GM23338 (cell line): ENCODE results near the gene TCF12. TPM values are rescaled to one million over a fixed set of nuclear protein-coding genes. Genes with fewer than 3 reads are reported as not detected.

ENCODE experiments used
- ATAC-seq: fragments of 200-7000 bp; cut with Tn5 transposase; 3 replicates; pipeline ENCODE4 v1.9.1; 2020
- DNase-seq: peaks from one replicate; pipeline ENCODE4 v3.0.0-alpha.2; 2015; ENCODE audit warnings: low spot score
- H2AFZ ChIP-seq: fragments of 200-600 bp; sonication (generic); 2 replicates; pipeline ENCODE4 v1.8.0; 2016; ENCODE audit warnings: antibody characterized with exemption, mild to moderate bottlenecking, moderate library complexity
- H3F3A ChIP-seq: fragments of 200-600 bp; sonication (generic); replicated peaks from 2 replicates; pipeline ENCODE4 v1.8.0; 2017; ENCODE audit warnings: antibody characterized with exemption, mixed run types, low read depth
- H3K27ac ChIP-seq: fragments of 200-600 bp; sonication (generic); 2 replicates; pipeline ENCODE4 v1.6.1; 2016; ENCODE audit warnings: low read depth
- H3K27me3 ChIP-seq: fragments of 200-600 bp; sonication (generic); 2 replicates; pipeline ENCODE4 v1.8.0; 2016; ENCODE audit warnings: mild to moderate bottlenecking, mixed run types, moderate library complexity; ENCODE audit not compliant: insufficient read depth
- H3K36me3 ChIP-seq: fragments of 200-600 bp; sonication (generic); 2 replicates; pipeline ENCODE4 v1.8.0; 2016; ENCODE audit warnings: mild to moderate bottlenecking; ENCODE audit not compliant: insufficient read depth
- H3K4me1 ChIP-seq: fragments of 200-600 bp; sonication (generic); 2 replicates; pipeline ENCODE4 v1.8.0; 2016; ENCODE audit warnings: mild to moderate bottlenecking, moderate library complexity; ENCODE audit not compliant: insufficient read depth
- H3K4me2 ChIP-seq: fragments of 200-600 bp; sonication (generic); 2 replicates; pipeline ENCODE4 v1.7.1; 2017; ENCODE audit warnings: mixed run types
- H3K4me3 ChIP-seq: fragments of 200-600 bp; sonication (generic); 2 replicates; pipeline ENCODE4 v1.6.1; 2016; ENCODE audit warnings: mixed run types
- H3K79me2 ChIP-seq: fragments of 200-600 bp; sonication (generic); replicated peaks from 2 replicates; pipeline ENCODE4 v1.8.0; 2017; ENCODE audit warnings: mild to moderate bottlenecking; ENCODE audit not compliant: insufficient read depth
- H3K9me2 ChIP-seq: fragments of 200-600 bp; sonication (generic); 2 replicates; pipeline ENCODE4 v1.8.0; 2017; ENCODE audit not compliant: insufficient read depth
- H4K20me1 ChIP-seq: fragments of 200-600 bp; sonication (generic); replicated peaks from 2 replicates; pipeline ENCODE4 v1.8.0; 2017; ENCODE audit warnings: mild to moderate bottlenecking; ENCODE audit not compliant: insufficient read depth
- H3K27ac Mint-ChIP-seq: 2 replicates; pipeline ENCODE4 v1.8.0; 2020; ENCODE audit warnings: inconsistent platforms, mild to moderate bottlenecking, moderate library complexity, mixed read lengths
- H3K27me3 Mint-ChIP-seq: 3 replicates; pipeline ENCODE4 v1.8.0; 2022; ENCODE audit warnings: low read depth, mild to moderate bottlenecking, moderate library complexity, mixed read lengths, inconsistent platforms; ENCODE audit not compliant: insufficient read depth, poor library complexity
- H3K36me3 Mint-ChIP-seq: 3 replicates; pipeline ENCODE4 v1.8.0; 2021; ENCODE audit warnings: low read depth, mild to moderate bottlenecking, inconsistent platforms, moderate library complexity, mixed read lengths
- H3K4me1 Mint-ChIP-seq: 3 replicates; pipeline ENCODE4 v1.8.0; 2020; ENCODE audit warnings: mild to moderate bottlenecking, inconsistent platforms, mixed read lengths
- H3K4me3 Mint-ChIP-seq: 3 replicates; pipeline ENCODE4 v1.8.0; 2021; ENCODE audit warnings: moderate library complexity, mild to moderate bottlenecking, inconsistent platforms, mixed read lengths
- H3K9me3 Mint-ChIP-seq: 3 replicates; pipeline ENCODE4 v1.8.0; 2020; ENCODE audit warnings: moderate library complexity, mild to moderate bottlenecking, inconsistent platforms, mixed read lengths
- CTCF ChIP-seq, 2 experiments: fragments of 200-600 bp in 1 of 2; sonication (generic) in 1 of 2; conservative IDR thresholded peaks; 2 replicates each; pipeline versions ENCODE4 v1.5.1 to v1.6.1; 2016 to 2017; ENCODE audit warnings: antibody characterized with exemption in 2 of 2, low read depth in 2 of 2, mild to moderate bottlenecking in 2 of 2, moderate library complexity in 1 of 2
- NANOG ChIP-seq: IDR thresholded peaks from 2 replicates; pipeline ENCODE4 v1.6.1; 2016; ENCODE audit warnings: antibody characterized with exemption, borderline replicate concordance
- REST ChIP-seq: IDR thresholded peaks from one replicate; pipeline ENCODE4 v1.6.1; 2018; ENCODE audit warnings: antibody characterized with exemption; ENCODE audit not compliant: unreplicated experiment
- STAT1 ChIP-seq: IDR thresholded peaks from one replicate; pipeline ENCODE4 v1.6.1; 2016; ENCODE audit warnings: antibody characterized with exemption; ENCODE audit not compliant: unreplicated experiment
- ZNF114 ChIP-seq: fragments of 250-450 bp; sonication (Bioruptor Pico); IDR thresholded peaks from 2 replicates; pipeline ENCODE4 v1.5.0; 2020; ENCODE audit warnings: mild to moderate bottlenecking, moderate library complexity
- ZNF462 ChIP-seq: fragments of 250-450 bp; sonication (Bioruptor Pico); IDR thresholded peaks from 2 replicates; pipeline ENCODE4 v1.5.0; 2020; ENCODE audit warnings: mild to moderate bottlenecking, moderate library complexity
- polyA plus RNA-seq: library from polyadenylated mRNA; unstranded; fragments of >200 nt; fragmentation: Nextera tagmentation; extraction: Ambion mirVana; gene quantifications from 2 replicates; pipeline ENCODE4 v1.2.1, GENCODE V29; 2016
- total RNA-seq: library from RNA; depleted of rRNA; stranded (reverse); fragments of >200 nt; shearing (Covaris generic); gene quantifications from 2 replicates; pipeline ENCODE4 v1.2.3, GENCODE V29; 2014

The TCF12 gene
- total and polyA plus RNA-seq, 2 experiments from 2014 or later, result 27.6 to 104 TPM

GRCh38 chr15:56906766-56907165, 11.7 kb upstream of the TCF12 start:
- no peak for ATAC-seq
- no peak overlapping the region for H3K27ac Mint-ChIP-seq
- no peaks in the 10 kb centered on the region; the same call in 1 of the 2 replicates for H3K4me1 ChIP-seq
- H3K79me2 ChIP-seq, result no peaks in the 10 kb centered on the region
- no peaks in the 10 kb centered on the region for H3K9me2 ChIP-seq
- no peak overlapping the region for H2AFZ ChIP-seq
- H3K4me1 Mint-ChIP-seq, result peaks cover 4% of the 10 kb centered on the region; the same call in 2 of the 3 replicates
- no peak overlapping the region for H3K27ac ChIP-seq
- TF ChIP-seq REST (no peak), STAT1 (no peak), ZNF114 (no peak), NANOG (no peak), ZNF462 (no peak), CTCF (conservative IDR thresholded peaks at IDR 0.05; ENCODE audit: low read depth in 2 of 2) (no peak)
- no peak for DNase-seq
- no peaks in the 10 kb centered on the region for H3K36me3 ChIP-seq
- H3K9me3 Mint-ChIP-seq, result peaks cover 11% of the 10 kb centered on the region; the same call in 2 of the 3 replicates
- no peaks in the 10 kb centered on the region for H3F3A ChIP-seq
- H3K4me3 ChIP-seq, result no peak overlapping the region
- peaks cover 2% of the 10 kb centered on the region for H3K27me3 Mint-ChIP-seq
- H3K36me3 Mint-ChIP-seq, result peaks cover 8% of the 10 kb centered on the region; the same call in 2 of the 3 replicates
- no peaks in the 10 kb centered on the region for H4K20me1 ChIP-seq
- H3K4me3 Mint-ChIP-seq, result no peak overlapping the region
- no peak overlapping the region for H3K4me2 ChIP-seq
- no peaks in the 10 kb centered on the region for H3K27me3 ChIP-seq
